HS-5 (cell line): ENCODE measurements around the gene NOS1.

Source experiments
- DNase-seq: peaks from one replicate; pipeline ENCODE4 v3.0.0-alpha.2; 2012; ENCODE audit warnings: low read depth

Gene NOS1

GRCh38 chr12:117363056-117363662 is 1.7 kb upstream of the NOS1 start:
- DNase-seq = no peak

GRCh38 chr12:117362391-117362790 is 965 bp upstream of the NOS1 start:
- no peak for DNase-seq

GRCh38 chr12:117361905-117362304 is 479 bp upstream of the NOS1 start:
- no peak for DNase-seq

- DNase-seq = no peak
Observed at GRCh38 chr12:117360551-117361346, 677 bp downstream of the NOS1 start.

GRCh38 chr12:117360222-117360550 is 1.2 kb downstream of the NOS1 start:
- DNase-seq = no peak

GRCh38 chr12:117359029-117359845 is 2.2 kb downstream of the NOS1 start:
- DNase-seq = no peak

GRCh38 chr12:117356048-117356447 is 5.4 kb downstream of the NOS1 start:
- no peak for DNase-seq

GRCh38 chr12:117352883-117353282 is 8.5 kb downstream of the NOS1 start:
- DNase-seq = no peak

- DNase-seq = no peak
Observed at GRCh38 chr12:117352206-117352605, 9.2 kb downstream of the NOS1 start.

GRCh38 chr12:117350140-117350539 is 11.3 kb downstream of the NOS1 start:
- no peak for DNase-seq

GRCh38 chr12:117347588-117347987 is 13.8 kb downstream of the NOS1 start:
- no peak for DNase-seq

GRCh38 chr12:117344716-117345115 is 16.7 kb downstream of the NOS1 start:
- DNase-seq = no peak

- no peak for DNase-seq
Observed at GRCh38 chr12:117343849-117344248, 17.6 kb downstream of the NOS1 start.

- DNase-seq = no peak
Observed at GRCh38 chr12:117343296-117343695, 18.1 kb downstream of the NOS1 start.

- DNase-seq = no peak
Observed at GRCh38 chr12:117342682-117343081, 18.7 kb downstream of the NOS1 start.

- no peak for DNase-seq
Observed at GRCh38 chr12:117342247-117342646, 19.2 kb downstream of the NOS1 start.

- DNase-seq = no peak
Observed at GRCh38 chr12:117339104-117339503, 22.3 kb downstream of the NOS1 start.

- no peak for DNase-seq
Observed at GRCh38 chr12:117334855-117335587, 26.4 kb downstream of the NOS1 start.

GRCh38 chr12:117334051-117334450 is 27.4 kb downstream of the NOS1 start:
- DNase-seq = no peak

- no peak for DNase-seq
Observed at GRCh38 chr12:117333331-117333881, 28.0 kb downstream of the NOS1 start.

GRCh38 chr12:117331691-117332090 is 29.7 kb downstream of the NOS1 start:
- DNase-seq = no peak
